BLaER1 (cell line): ENCODE results near the gene CHCHD3.

Experiments used
- H3K27ac ChIP-seq: shearing (Covaris generic); formaldehyde crosslinking; 2 replicates; pipeline ENCODE4 v1.8.1; 2022
- H3K27me3 ChIP-seq: shearing (Covaris generic); formaldehyde crosslinking; 2 replicates; pipeline ENCODE4 v1.8.1; 2022
- H3K36me3 ChIP-seq: shearing (Covaris generic); formaldehyde crosslinking; 2 replicates; pipeline ENCODE4 v1.8.1; 2022
- H3K4me1 ChIP-seq: shearing (Covaris generic); formaldehyde crosslinking; 2 replicates; pipeline ENCODE4 v1.8.1; 2022
- H3K4me2 ChIP-seq: shearing (Covaris generic); formaldehyde crosslinking; 2 replicates; pipeline ENCODE4 v1.8.1; 2022
- H3K4me3 ChIP-seq: shearing (Covaris generic); formaldehyde crosslinking; 2 replicates; pipeline ENCODE4 v1.8.1; 2022
- H3K9ac ChIP-seq: shearing (Covaris generic); formaldehyde crosslinking; 2 replicates; pipeline ENCODE4 v1.8.1; 2022
- H3K9me3 ChIP-seq: shearing (Covaris generic); formaldehyde crosslinking; 2 replicates; pipeline ENCODE4 v1.8.1; 2022
- H4K20me1 ChIP-seq: shearing (Covaris generic); formaldehyde crosslinking; 2 replicates; pipeline ENCODE4 v1.8.1; 2022
- Cebpa-rat ChIP-seq: shearing (Covaris generic); IDR thresholded peaks from 2 replicates; pipeline ENCODE4 v1.8.1; 2022

CHCHD3 gene

DNA sequence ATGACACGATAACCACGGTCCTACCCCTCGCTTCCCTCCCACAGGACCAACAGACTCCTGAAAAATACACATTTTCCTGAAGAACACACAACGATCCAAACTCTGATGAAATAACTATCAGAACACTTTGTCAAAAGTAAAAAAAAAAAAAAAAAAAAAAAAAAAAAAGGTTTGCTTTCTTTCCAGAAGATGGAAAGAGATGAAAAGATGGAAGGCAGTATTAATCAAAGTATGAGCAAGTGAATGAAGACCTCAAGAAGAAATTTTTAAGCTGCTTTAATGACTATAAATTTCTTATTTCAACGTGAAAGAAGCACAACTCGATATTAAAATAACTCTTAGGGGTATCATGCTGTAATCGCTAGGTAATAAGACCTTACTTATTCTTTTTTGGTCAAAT, 202.3 kb downstream of the CHCHD3 start:
- Histone ChIP-seq H3K4me3 (no peak overlapping the region), H3K4me1 (peaks cover 7% of the 10 kb centered on the region; the same call in 1 of the 2 replicates), H3K9ac (no peak overlapping the region), H3K36me3 (peaks cover 28% of the 10 kb centered on the region), H3K27me3 (no peaks in the 10 kb centered on the region), H3K27ac (no peak overlapping the region), H3K4me2 (peak overlapping the region; percentile 8; the same call in 1 of the 2 replicates), H3K9me3 (no peaks in the 10 kb centered on the region), H4K20me1 (peaks cover 14% of the 10 kb centered on the region; the same call in 1 of the 2 replicates)
- TF ChIP-seq Cebpa-rat: no peak

DNA sequence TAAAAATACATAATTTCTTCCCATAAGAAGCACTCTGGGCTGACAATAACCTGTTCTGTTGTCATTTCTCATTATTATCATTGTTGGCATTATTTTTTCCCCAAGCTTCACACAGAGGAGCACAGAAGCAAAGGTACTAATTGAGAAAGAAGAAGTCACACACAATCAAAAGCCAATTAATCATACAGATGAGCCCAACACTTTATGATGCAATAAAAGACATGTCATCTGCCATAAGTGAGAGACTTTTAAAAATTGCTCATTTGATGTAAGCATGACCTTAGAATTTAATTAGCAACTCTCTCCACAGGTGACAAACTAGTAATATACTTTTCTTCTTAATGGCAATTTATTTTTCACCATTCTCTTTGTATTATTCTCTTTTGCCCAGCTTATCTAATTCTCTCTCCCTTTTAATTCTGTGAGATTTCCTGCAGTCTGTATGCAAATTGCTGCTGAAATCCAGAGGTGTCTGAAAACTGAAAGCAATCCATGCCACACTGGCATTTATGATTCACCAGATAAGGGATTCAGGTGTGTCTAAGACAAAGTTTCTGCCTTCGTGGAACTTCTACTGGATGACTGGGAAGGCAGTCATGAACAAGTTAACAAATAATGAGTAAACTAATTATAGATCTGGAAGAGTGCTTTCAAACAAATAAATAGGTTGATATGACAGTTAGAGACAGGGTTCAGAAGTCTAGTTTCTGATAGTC, 203.5 kb downstream of the CHCHD3 start:
- peaks cover 22% of the 10 kb centered on the region for H3K36me3 ChIP-seq
- H4K20me1 ChIP-seq: peaks cover 14% of the 10 kb centered on the region; the same call in 1 of the 2 replicates
- H3K4me3 ChIP-seq: no peak overlapping the region
- H3K4me1 ChIP-seq: peaks cover 7% of the 10 kb centered on the region; the same call in 1 of the 2 replicates
- no peak for TF ChIP-seq Cebpa-rat
- no peak overlapping the region for H3K9ac ChIP-seq
- no peaks in the 10 kb centered on the region for H3K27me3 ChIP-seq
- H3K27ac ChIP-seq: no peak overlapping the region
- H3K4me2 ChIP-seq: no peak overlapping the region
- no peaks in the 10 kb centered on the region for H3K9me3 ChIP-seq

DNA sequence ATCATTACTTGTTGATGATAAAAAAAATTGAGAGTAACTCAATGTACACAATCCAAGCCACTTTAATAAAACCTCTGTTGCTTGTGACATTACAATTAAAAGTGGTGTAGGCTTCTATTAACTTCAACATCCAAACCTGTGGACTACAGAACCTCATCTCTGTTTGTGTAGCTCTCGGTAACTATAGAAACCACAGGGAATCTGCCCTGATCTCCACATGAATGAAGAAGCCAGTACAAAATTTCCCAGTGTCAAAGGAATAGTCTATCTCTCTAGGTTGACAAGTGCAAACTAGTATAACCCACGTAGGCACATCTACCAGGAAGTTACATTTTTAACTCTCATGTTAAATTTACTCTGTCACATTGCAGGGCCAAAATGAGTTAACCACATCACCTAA, 204.3 kb downstream of the CHCHD3 start:
- H3K4me3 ChIP-seq: no peak overlapping the region
- H3K4me1 ChIP-seq: peaks cover 7% of the 10 kb centered on the region; the same call in 1 of the 2 replicates
- TF ChIP-seq Cebpa-rat: no peak
- H3K27ac ChIP-seq: no peak overlapping the region
- H3K27me3 ChIP-seq: no peaks in the 10 kb centered on the region
- H3K9ac ChIP-seq: no peak overlapping the region
- H3K9me3 ChIP-seq: no peaks in the 10 kb centered on the region
- peaks cover 24% of the 10 kb centered on the region for H3K36me3 ChIP-seq
- no peak overlapping the region for H3K4me2 ChIP-seq
- peaks cover 14% of the 10 kb centered on the region; the same call in 1 of the 2 replicates for H4K20me1 ChIP-seq

DNA sequence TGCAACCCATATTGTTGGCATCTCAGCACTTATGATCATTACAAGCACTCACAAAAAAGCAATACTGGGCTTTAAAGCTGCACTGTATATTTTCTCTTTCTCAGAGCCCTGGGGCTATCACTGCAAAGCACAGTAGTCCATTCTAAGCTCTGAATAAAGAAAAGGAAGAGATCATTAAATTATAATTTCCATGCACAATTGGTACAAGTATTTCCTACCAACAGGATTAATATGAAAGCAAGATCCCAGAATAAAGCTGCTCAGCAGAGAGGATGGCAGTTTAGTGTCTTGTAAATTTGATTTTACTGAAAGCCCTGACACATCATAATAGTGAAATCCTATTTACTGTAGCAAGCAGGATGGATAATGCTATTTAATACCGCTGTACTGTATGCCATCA, 205.3 kb downstream of the CHCHD3 start:
- Histone ChIP-seq H3K27ac (no peak overlapping the region), H3K4me3 (no peak overlapping the region), H4K20me1 (peaks cover 14% of the 10 kb centered on the region; the same call in 1 of the 2 replicates), H3K9me3 (no peaks in the 10 kb centered on the region), H3K4me2 (no peak overlapping the region), H3K27me3 (no peaks in the 10 kb centered on the region), H3K9ac (no peak overlapping the region), H3K36me3 (peaks cover 31% of the 10 kb centered on the region), H3K4me1 (peaks cover 7% of the 10 kb centered on the region; the same call in 1 of the 2 replicates)
- no peak for TF ChIP-seq Cebpa-rat

DNA sequence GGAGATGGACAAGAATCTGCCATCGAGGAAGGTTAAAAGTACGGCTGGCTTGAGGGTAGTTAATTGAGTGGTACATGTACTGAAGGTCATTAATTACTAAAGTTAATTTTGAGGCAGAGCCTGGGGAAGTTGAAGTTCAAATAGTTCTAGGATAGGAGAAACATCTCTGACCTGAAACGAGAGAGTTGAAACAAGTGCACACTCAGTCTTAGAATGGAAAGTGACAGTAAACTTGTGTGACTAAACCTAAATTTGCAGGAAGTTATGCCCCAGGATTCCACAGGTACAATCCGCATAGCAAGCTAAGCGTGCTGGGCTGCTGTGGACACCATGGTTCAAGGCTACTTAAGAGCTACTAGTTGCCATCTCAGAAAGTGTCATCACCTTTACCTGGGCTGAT, 209.9 kb downstream of the CHCHD3 start:
- Histone ChIP-seq H3K27me3 (no peaks in the 10 kb centered on the region), H3K9me3 (no peaks in the 10 kb centered on the region), H4K20me1 (0 out of 2 replicates have a peak, but pooled peaks cover 7% of the 10 kb centered on the region), H3K36me3 (peaks cover 34% of the 10 kb centered on the region), H3K4me3 (no peak overlapping the region), H3K4me1 (no peaks in the 10 kb centered on the region), H3K4me2 (no peak overlapping the region), H3K27ac (no peak overlapping the region), H3K9ac (no peak overlapping the region)
- TF ChIP-seq Cebpa-rat: no peak

DNA sequence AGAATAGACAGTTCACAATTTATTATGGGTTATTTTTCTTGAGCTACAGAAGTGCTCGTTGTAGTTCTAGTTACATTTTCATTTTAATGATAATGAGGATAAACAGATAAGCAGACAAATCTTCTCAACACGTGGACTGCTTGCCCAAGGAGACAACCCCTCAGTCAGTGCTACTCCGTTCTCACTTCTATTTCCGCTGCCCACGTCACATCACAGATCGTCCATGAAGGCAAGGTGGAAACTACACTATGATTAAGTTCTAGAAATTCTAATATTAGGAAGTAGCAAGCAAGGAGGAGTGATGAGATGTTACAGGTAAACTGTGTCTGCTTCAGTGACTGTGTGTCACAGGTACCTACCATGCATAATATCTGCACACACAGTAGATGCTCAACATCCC, 210.5 kb downstream of the CHCHD3 start:
- H3K9me3 ChIP-seq: no peaks in the 10 kb centered on the region
- TF ChIP-seq Cebpa-rat: no peak
- no peak overlapping the region for H3K9ac ChIP-seq
- H3K4me3 ChIP-seq: no peak overlapping the region
- H3K4me2 ChIP-seq: no peak overlapping the region
- H3K27me3 ChIP-seq: no peaks in the 10 kb centered on the region
- no peaks in the 10 kb centered on the region for H3K4me1 ChIP-seq
- peaks cover 39% of the 10 kb centered on the region for H3K36me3 ChIP-seq
- H4K20me1 ChIP-seq: 0 out of 2 replicates have a peak, but pooled peaks cover 5% of the 10 kb centered on the region
- no peak overlapping the region for H3K27ac ChIP-seq

DNA sequence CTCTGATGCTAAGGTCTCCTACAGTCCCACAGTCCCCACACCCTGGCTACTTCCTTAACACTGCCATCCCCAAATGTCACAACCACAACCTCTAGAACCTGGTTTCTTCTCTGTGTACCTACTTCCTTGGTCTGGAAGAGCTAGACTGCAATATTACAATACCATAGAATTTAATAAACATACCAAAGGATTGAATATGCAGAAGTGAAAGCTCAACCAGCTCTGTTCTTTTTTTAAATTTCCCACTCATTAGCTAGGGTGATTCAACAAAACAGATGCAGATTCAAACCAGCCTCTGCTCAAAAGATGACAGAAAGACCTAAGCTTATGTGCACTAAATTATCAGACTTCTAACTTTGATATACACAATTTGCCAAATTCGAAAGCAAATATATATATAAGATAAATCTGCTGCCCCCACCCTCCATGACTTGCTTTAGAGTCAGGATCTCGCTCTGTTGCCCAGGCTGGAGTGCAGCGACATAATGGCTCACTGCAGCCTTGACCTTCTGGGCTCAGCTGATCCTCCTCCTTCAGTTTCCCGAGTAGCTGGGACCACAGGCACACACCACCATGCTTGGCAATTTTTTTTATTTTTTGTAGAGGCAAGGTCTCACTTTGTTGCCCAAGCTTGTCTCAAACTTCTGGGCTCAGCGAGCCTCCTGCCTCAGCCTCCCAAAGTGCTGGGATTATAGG, 212.6 kb downstream of the CHCHD3 start:
- Histone ChIP-seq H3K9ac (no peak overlapping the region), H3K9me3 (peaks cover 16% of the 10 kb centered on the region; the same call in 1 of the 2 replicates), H3K27me3 (no peaks in the 10 kb centered on the region), H3K4me1 (peaks cover 2% of the 10 kb centered on the region), H3K27ac (no peak overlapping the region), H3K4me3 (no peak overlapping the region), H3K36me3 (peaks cover 41% of the 10 kb centered on the region), H4K20me1 (0 out of 2 replicates have a peak, but pooled peaks cover 5% of the 10 kb centered on the region), H3K4me2 (no peak overlapping the region)
- TF ChIP-seq Cebpa-rat: no peak

DNA sequence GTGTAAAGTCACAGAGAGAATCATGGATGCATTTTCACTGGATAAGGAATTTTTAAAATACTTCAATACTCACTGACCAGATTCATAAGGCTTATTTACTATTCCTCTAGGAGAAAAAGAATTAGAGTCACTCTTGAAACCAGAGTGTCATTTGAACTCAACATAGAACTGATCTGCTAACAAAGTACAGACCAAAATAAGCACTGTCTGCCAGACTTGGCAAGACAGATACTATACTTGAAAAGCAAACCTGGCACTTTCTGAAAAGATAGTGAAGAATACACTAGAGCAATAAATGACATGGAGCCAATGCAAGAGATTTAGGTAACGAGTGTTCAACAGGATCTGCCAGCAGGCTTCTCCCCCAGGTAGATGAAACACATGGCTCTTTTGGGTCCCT, 215.3 kb downstream of the CHCHD3 start:
- H3K4me3 ChIP-seq: no peak overlapping the region
- no peaks in the 10 kb centered on the region for H3K27me3 ChIP-seq
- 0 out of 2 replicates have a peak, but pooled peaks cover 5% of the 10 kb centered on the region for H4K20me1 ChIP-seq
- H3K36me3 ChIP-seq: peaks cover 40% of the 10 kb centered on the region
- H3K27ac ChIP-seq: no peak overlapping the region
- H3K9me3 ChIP-seq: peaks cover 30% of the 10 kb centered on the region
- no peak overlapping the region for H3K4me2 ChIP-seq
- H3K4me1 ChIP-seq: peaks cover 9% of the 10 kb centered on the region
- H3K9ac ChIP-seq: no peak overlapping the region
- TF ChIP-seq Cebpa-rat: no peak

DNA sequence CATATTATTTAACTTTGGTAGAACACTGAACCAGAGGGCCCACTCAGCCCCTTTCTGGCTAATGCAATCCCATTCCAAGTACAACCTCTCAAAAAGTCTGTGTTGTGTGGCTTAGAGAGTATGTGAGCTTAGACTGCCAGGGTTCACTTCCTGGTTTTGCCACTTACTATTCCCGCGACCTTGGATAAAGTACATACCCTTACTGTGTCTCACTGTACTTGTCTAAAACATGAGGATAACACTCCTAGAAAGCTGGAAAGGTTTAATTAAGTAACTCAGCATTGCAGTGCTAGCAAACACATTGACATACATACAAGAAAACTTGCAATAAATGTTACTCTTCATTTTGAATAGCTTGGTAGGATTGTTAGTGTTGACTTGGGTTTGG, 215.8 kb downstream of the CHCHD3 start:
- Histone ChIP-seq H3K9ac (no peak overlapping the region), H3K9me3 (peaks cover 30% of the 10 kb centered on the region), H3K4me3 (no peak overlapping the region), H3K4me1 (peaks cover 9% of the 10 kb centered on the region), H3K4me2 (no peak overlapping the region), H3K36me3 (peaks cover 39% of the 10 kb centered on the region), H3K27me3 (no peaks in the 10 kb centered on the region), H4K20me1 (0 out of 2 replicates have a peak, but pooled peaks cover 5% of the 10 kb centered on the region), H3K27ac (no peak overlapping the region)
- TF ChIP-seq Cebpa-rat: no peak
